Fibroblast of lung (primary cell): ENCODE results near the gene RHOT2. TPM values are rescaled to one million over a fixed set of nuclear protein-coding genes. Genes with fewer than 3 reads are reported as not detected.
A peak's percentile ranks its signal among the peaks of the same experiment; 100 is the strongest.

Experiments
- DNase-seq, 2 donors: peaks; one replicate each; pipeline versions ENCODE4 v3.0.0 to v3.0.0-alpha.2; 2010; ENCODE audit warnings: low read depth in 2 of 2
- H2AFZ ChIP-seq: 2 replicates; pipeline ENCODE4 v1.5.1; 2012; ENCODE audit warnings: low read length, control low read depth, inconsistent platforms
- H3K27ac ChIP-seq: 2 replicates; pipeline ENCODE4 v1.5.1; 2011; ENCODE audit warnings: low read length, control low read depth; ENCODE audit not compliant: insufficient read depth
- H3K27me3 ChIP-seq: 2 replicates; pipeline ENCODE4 v1.5.1; 2011; ENCODE audit warnings: mild to moderate bottlenecking, low read length; ENCODE audit not compliant: control insufficient read depth, insufficient read depth
- H3K36me3 ChIP-seq: 2 replicates; pipeline ENCODE4 v1.5.1; 2011; ENCODE audit warnings: low read length; ENCODE audit not compliant: control insufficient read depth, insufficient read depth
- H3K4me1 ChIP-seq: 2 replicates; pipeline ENCODE4 v1.5.1; 2011; ENCODE audit warnings: low read length; ENCODE audit not compliant: control insufficient read depth, insufficient read depth; ENCODE audit errors: extremely low read depth
- H3K4me2 ChIP-seq: 2 replicates; pipeline ENCODE4 v1.5.1; 2011; ENCODE audit warnings: low read length, control low read depth; ENCODE audit not compliant: insufficient read depth; ENCODE audit errors: extremely low read depth
- H3K4me3 ChIP-seq, 4 experiments: fragments of 200-600 bp in 1 of 4; sonication (generic) in 1 of 4; replicated peaks in 1 of 4; 2 replicates each; pipeline ENCODE4 v1.5.1; 2011 to 2016; ENCODE audit warnings: low read length in 4 of 4, low read depth in 3 of 4, mild to moderate bottlenecking in 3 of 4, control low read depth in 2 of 4, inconsistent platforms in 1 of 4, mixed read lengths in 1 of 4; ENCODE audit not compliant: insufficient read depth in 1 of 4; ENCODE audit errors: control extremely low read depth in 1 of 4
- H3K79me2 ChIP-seq: 2 replicates; pipeline ENCODE4 v1.5.1; 2012; ENCODE audit warnings: mild to moderate bottlenecking, low read length, inconsistent platforms; ENCODE audit not compliant: control insufficient read depth, insufficient read depth
- H3K9ac ChIP-seq: 2 replicates; pipeline ENCODE4 v1.5.1; 2011; ENCODE audit warnings: mild to moderate bottlenecking, low read length, control low read depth; ENCODE audit not compliant: insufficient read depth
- H3K9me3 ChIP-seq: 2 replicates; pipeline ENCODE4 v1.5.1; 2012; ENCODE audit warnings: low read depth, low read length; ENCODE audit not compliant: control insufficient read depth, insufficient read depth
- H4K20me1 ChIP-seq: 2 replicates; pipeline ENCODE4 v1.5.1; 2011; ENCODE audit warnings: low read length; ENCODE audit not compliant: control insufficient read depth, insufficient read depth; ENCODE audit errors: extremely low read depth
- CTCF ChIP-seq, 2 donors: IDR thresholded peaks in 1 of 2; conservative IDR thresholded peaks in 1 of 2; 1 replicate in 1 of 2; 2 replicates in 1 of 2; pipeline ENCODE4 v1.5.1; 2011 to 2012; ENCODE audit warnings: low read length in 2 of 2, control low read depth in 1 of 2, inconsistent platforms in 1 of 2, low read depth in 1 of 2, mild to moderate bottlenecking in 1 of 2
- EZH2 ChIP-seq: IDR thresholded peaks from 2 replicates; pipeline ENCODE4 v1.5.1; 2012; ENCODE audit warnings: low read length, control low read depth, mild to moderate bottlenecking; ENCODE audit errors: missing control alignments
- polyA plus RNA-seq, 2 donors: library from polyadenylated mRNA; depleted of rRNA in 1 of 2; stranded (reverse) in 1 of 2; unstranded in 1 of 2; fragments of >200 nt; gene quantifications; 2 replicates each; pipeline ENCODE4 v1.2.1, GENCODE V29; 2011 to 2012; ENCODE audit warnings: missing spikeins in 1 of 2
- total RNA-seq: library from RNA; depleted of rRNA; stranded (reverse); fragments of >200 nt; gene quantifications from 2 replicates; pipeline ENCODE4 v1.2.1, GENCODE V29; 2014

The RHOT2 gene
- total and polyA plus RNA-seq, 2 donors (not counting 1 experiment from before 2014, with no cell fraction given), result 29.6 to 35.4 TPM

- H3K27ac ChIP-seq, result no peak overlapping the region
- H3K9ac ChIP-seq, result no peak overlapping the region
- peaks cover 19% of the 10 kb centered on the region for H3K36me3 ChIP-seq
- H3K27me3 ChIP-seq, result no peaks in the 10 kb centered on the region
- H3K4me1 ChIP-seq, result peaks cover 18% of the 10 kb centered on the region
- TF ChIP-seq EZH2 (no peak), CTCF (conservative IDR thresholded peaks at IDR 0.05 in 1 of 2, IDR thresholded peaks at IDR 0.05 in 1 of 2; ENCODE audit: low read depth in 1 of 2, low read length in 2 of 2) (no peak)
- peaks cover 26% of the 10 kb centered on the region for H3K79me2 ChIP-seq
- H3K4me2 ChIP-seq, result no peak overlapping the region
- H3K4me3 ChIP-seq, result no peak overlapping the region
- DNase-seq, result no peak
- H4K20me1 ChIP-seq, result no peaks in the 10 kb centered on the region
- H2AFZ ChIP-seq, result no peak overlapping the region
- H3K9me3 ChIP-seq, result no peaks in the 10 kb centered on the region
Measured at GRCh38 chr16:678209-678857, 10.4 kb downstream of the RHOT2 start.

GRCh38 chr16:678858-679813, 11.2 kb downstream of the RHOT2 start:
- H3K4me1 ChIP-seq, result peaks cover 23% of the 10 kb centered on the region
- TF ChIP-seq EZH2, result no peak
- H3K4me2 ChIP-seq, result peak overlapping the region; percentile 75
- peak overlapping the region; percentile 43 to 57 (median 45) for H3K4me3 ChIP-seq
- peak; percentile 45 to 56 for DNase-seq
- H3K36me3 ChIP-seq, result peaks cover 20% of the 10 kb centered on the region
- no peaks in the 10 kb centered on the region for H4K20me1 ChIP-seq
- H3K9me3 ChIP-seq, result no peaks in the 10 kb centered on the region
- H3K79me2 ChIP-seq, result peaks cover 31% of the 10 kb centered on the region
- peak overlapping the region; percentile 69 for H2AFZ ChIP-seq
- H3K27me3 ChIP-seq, result no peaks in the 10 kb centered on the region
- H3K9ac ChIP-seq, result peak overlapping the region; percentile 23
- H3K27ac ChIP-seq, result peak overlapping the region; percentile 67

- TF ChIP-seq EZH2 (no peak), CTCF (conservative IDR thresholded peaks at IDR 0.05 in 1 of 2, IDR thresholded peaks at IDR 0.05 in 1 of 2; ENCODE audit: low read depth in 1 of 2, low read length in 2 of 2) (no peak)
- Histone ChIP-seq H2AFZ (peak within 1 kb of the TSS; percentile 73), H3K36me3 (peaks cover 22% of the 10 kb centered on the region), H3K27ac (peak within 1 kb of the TSS; percentile 73), H3K4me2 (peak within 1 kb of the TSS; percentile 99), H4K20me1 (no peaks in the 10 kb centered on the region), H3K9ac (peak within 1 kb of the TSS; percentile 78), H3K79me2 (peaks cover 31% of the 10 kb centered on the region), H3K4me3 (peak within 1 kb of the TSS; percentile 72 to 88 (median 85)), H3K27me3 (no peaks in the 10 kb centered on the region), H3K9me3 (no peaks in the 10 kb centered on the region), H3K4me1 (peaks cover 22% of the 10 kb centered on the region)
- peak; percentile 78 to 86 for DNase-seq
Measured at GRCh38 chr16:679814-680624, 12.1 kb downstream of the RHOT2 start, which contains the start of gene STUB1. Gene STUB1, plus strand, starts transcription at chr16:680410. Its CDS starts 116 bp downstream, at chr16:680526.
